HG03139 (cell line): ENCODE measurements around the gene EXOC3.
"Not testable (repeated sequence)": the region's sequence is repeated elsewhere in the genome, so short reads cannot be mapped to it uniquely, and the experiment has no call there.

Experiments used
- ATAC-seq: cut with Tn5 transposase; IDR thresholded peaks from one replicate; pipeline ENCODE4 v1.9.1; 2021; ENCODE audit not compliant: unreplicated experiment

EXOC3 gene

DNA sequence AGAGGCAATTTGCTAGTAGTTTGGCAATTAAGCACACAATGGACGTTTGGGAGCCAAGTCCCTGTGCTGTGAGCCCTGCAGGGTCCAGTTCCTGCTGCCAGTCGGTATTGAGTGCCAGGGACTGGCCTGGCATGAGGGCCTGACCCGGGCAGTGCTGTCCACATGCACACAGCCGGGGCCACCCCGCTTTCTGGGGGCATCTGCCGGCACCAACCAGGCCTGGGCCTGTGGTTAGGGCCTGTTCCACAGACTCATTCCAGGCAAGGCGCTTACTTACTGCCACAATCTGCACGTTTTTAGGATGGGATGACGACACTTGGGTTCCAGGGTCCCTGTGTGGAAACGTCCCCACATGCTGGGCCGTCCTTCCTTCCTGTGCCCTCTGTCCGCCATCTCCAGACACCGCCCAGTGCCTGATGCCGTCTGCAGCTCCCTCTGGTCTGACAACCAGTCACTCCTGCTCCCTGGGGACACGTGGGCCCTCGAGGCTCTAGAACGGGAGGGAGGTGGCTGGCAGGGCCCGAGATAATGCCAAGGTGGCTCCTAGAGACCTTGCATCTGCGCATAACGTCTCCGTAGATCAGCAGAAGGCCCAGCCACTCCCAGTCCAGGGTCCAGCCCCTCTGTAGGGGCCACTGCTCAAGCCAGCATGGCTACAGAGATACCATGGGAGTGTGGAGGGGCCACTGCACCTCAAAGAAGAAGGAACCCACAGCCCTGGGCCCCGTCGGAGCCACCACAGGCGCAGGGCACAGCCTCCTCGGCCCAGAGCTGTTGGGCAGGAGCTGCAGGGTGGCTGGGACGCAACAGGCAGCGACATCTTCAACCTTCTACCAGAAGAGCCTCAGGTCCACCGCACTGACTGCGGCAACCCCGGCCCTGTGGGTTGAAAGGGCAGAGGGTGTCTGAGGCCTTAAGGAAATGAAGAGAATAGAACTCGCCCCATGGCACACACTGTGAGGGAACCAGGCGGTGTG, 56.5 kb downstream of the EXOC3 start:
- no peak for ATAC-seq

DNA sequence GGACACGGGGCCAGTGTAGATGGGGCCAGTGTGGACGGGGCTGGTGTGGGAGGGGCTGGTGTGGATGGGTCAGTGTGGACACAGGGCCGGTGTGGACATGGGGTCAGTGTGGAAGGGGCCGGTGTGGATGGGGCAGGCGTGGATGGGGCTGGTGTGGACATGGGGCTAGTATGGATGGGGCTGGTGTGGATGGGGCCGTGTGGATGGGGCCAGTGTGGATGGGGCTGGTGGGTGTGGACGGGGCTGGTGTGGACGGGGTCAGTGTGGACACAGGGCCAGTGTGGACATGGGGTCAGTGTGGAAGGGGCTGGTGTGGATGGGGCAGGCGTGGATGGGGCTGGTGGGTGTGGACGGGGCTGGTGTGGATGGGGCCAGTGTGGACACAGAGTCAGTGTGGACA, 57.5 kb downstream of the EXOC3 start:
- ATAC-seq: no peak

DNA sequence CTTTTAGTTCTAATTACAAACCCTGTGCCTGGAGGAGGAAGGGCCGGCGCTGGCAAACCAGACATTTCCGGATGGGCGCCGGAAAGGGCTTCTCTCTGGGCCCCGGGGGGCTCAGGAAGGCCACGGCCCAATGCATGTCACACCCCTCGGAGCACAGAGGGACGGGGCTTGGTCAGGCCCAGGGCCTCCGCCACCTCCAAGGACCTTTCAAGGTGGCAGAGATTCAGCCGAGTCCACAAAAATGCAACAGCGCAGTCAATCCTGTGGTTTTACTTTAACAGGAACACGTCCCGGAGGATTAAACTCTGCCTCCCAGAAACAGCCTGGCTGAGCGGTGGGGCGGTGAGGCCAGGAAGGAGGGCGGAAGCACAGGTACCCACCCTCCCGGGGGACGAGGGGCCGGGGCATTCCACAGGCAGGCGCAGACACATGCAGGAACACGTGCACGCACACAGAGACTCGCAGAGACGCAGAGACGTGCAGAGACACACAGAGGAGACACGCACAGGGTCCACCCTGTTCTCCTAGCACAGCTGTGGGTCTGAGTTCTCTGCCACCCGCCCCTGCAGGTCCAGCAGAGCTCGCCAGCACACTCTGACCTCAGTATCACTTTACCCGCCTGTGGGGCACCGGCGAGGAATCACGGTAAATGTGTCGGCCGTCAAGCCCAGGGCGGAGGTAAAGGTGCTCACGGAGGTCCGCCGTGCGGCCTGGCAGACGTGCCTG, 58.3 kb downstream of the EXOC3 start:
- ATAC-seq: no peak

DNA sequence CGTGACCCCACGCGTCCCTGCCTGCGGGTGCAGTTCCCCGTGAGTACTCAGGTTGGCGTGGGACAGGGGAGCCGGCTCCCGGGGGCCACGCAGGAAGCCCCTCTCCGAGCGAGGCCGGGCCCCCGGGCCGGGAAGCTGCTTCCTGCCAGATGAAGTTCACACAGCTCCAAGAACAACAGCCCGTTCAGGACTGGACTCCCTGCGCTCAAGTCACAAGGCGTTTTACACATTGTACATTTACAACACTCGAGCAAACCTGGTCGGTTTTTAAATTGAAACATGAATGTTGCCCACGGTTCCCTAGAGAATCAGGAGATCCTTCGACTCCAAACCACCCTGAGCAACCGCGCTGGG, 58.8 kb downstream of the EXOC3 start:
- ATAC-seq: no peak

DNA sequence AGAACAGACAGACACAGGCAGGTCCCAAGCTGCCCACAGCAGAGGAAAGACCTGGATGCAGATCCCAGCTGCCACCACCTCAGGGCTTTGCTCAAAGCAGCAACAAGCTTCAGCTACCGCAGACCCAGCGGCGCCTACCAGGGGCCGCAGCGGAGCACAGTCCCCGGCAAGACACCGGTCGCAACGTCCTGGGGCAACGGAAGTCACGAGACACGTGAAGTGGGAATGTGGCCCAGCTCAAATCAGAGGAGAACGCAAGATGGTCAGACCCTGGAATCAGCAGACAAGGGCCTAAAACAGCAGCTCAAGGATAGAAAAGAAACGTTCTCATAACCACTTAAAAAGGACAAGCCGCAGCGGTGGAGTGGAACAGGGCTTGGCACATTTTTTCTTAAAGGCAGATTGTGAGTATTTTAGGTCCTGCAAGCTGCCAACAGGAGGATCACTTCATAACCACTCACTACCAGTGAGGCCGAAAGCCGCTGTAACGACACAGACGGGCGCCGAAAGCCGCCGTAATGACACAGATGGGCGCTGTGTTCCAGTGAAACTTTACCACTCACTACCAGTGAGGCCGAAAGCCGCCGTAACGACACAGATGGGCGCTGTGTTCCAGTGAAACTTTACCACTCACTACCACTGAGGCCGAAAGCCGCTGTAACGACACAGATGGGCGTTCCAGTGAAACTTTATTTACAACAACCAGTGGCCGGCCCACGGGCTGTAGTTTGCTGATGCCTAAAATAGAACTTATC, 59.5 kb downstream of the EXOC3 start:
- ATAC-seq: no peak

DNA sequence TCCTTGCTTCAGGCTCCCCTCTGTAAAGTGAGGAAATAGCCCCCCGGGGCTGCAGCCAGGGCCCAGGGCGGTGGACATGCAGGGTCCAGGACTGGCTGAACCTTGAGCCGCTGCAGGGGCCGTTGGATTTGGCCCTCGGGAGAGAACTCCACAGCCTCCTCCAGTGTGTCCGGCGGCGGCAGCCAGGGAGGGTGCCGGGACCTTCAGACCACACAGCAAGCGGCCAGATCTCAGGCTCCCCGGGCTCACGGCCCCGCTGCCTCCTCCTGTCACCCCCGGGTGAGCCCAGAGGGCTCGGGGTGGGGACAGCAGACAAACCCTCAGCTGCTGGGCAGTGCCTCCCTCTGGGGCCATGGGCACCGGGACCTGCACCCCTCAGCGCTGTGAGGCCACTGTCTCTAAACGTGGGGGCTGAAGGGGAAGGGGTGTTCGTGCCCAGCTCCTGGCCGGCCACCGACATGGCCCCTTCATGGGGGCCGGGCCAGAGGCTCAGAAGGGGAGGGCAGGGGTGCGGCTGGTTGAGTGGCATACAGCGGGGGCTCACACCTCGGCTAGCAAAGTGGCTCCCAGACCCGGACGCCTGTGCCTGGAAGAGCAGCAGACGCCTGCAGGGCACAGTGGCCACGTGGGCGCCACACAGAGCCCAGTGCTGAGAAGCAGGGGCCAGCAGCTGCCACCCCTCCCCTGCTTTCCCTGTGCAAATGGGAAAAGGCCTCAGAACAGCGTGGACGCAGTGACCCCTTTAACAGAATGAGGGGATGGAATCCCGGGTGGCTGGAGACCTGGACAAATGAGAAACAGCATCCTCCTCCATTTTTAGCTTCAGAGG, 61.6 kb downstream of the EXOC3 start:
- no peak for ATAC-seq

DNA sequence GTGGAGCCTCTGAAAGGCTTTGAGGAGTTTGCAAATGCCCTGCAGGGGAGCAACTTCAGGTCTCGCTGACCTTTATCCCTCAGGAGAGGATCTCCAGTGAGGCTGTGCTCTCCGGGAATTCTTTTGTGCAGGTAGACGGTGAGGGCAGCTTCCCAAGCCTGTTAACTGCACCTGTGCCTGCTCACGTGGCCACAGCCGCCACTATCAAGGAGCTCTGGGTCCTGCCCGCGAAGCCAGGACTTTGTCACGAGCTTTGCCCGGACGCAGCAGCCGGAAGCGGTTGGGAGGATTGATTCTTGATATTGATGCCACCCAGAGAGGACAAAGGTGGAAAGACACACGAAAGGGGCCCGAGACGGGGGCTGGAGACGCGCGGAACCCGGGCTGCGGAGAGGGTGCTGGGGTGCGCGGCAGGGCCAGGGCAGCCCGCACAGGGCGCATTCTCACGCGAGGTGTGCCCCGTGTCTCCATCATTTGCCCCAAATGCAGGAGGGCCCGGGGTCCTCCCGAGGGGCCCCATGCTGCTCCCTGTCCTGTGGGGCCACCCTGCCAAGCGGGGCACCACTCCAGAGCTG, 63.1 kb downstream of the EXOC3 start:
- no peak for ATAC-seq

DNA sequence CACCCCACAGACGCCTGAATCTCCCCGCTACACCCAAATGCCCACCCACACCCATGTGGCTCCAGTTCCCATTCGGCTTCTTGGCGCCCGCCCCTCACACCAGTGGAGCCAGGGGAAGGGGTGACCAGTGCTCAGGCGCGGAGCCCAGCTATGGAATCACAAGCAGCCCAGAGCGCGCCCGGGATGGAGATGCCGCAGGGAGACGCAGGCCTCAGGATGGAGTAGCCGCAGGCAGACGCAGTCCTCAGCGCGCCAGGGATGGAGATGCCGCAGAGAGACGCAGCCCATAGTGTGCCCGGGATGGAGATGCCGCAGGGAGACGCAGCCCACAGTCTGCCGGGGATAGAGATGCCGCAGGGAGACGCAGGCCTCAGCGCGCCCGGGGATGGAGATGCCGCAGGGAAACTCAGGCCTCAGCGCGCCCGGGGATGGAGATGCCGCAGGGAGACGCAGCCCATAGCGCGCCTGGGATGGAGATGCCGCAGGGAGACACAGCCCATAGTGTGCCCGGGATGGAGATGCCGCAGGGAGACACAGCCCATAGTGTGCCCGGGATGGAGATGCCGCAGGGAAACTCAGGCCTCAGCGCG, 65.1 kb downstream of the EXOC3 start:
- not testable (repeated sequence) for ATAC-seq

DNA sequence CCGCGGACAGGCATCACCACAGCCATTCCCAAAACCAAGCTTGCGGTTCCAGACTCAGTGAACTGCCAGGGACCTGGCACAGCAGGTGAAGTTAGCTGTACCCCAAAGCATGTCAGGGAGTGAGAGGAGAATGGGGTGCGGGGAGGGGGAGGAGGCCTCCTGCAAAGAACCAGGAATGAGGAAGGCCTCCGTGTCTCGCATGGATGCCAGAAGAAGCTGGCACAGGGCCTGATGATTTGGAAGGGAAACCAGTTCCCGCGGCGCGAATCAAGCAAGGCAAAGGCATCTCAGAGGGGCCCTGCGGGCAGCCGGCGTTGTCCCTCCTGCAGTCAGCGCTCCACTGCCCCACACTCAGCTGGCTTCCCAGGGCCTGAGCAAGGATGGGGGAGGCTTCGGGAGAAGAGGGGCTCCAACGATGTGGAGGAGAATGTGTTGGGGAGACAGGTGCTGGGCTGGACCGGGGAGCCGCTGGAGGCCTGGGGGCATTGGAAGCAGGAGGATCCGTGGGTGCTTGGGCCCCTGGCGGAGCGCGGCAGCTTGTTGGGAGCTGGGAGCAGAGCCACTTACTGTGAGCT, 66.7 kb downstream of the EXOC3 start:
- no peak for ATAC-seq

DNA sequence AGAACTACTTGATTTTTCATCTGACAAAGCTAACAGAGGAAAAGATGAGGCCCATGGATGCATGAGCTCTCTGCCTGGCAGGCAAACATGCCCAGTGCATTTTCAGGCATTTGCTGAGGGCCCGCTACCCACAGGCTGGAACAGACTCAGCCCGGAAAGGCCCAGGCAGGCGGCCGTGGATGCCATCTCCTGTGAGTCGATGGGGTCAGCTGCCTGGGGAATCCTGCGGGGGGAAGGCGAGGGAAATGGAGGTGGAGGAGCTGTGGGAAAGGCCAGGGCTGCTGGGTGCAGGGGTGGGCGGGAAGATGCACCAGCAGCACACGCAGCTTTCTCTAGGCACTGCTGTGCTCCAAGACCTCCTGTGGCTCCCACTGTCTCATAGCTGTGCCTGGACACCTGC, 67.5 kb downstream of the EXOC3 start:
- no peak for ATAC-seq

DNA sequence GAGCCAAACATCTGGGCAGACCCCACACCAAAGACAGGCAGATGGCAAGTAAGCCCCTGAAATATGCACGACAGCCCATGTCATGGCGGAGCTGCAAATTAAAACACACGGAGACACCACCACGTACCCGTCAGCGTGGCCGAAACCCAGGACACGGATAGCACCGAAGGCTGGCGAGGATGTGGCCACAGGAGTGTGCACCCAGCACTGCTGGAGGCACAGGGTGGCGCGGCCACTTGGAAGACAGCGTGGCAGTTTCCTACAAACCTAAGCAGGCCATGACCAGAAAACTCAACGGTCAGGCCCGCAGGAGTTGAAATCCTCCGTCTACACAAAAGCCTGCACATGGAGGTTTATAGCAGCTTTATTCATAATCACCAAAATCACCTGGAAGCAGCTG, 68.5 kb downstream of the EXOC3 start:
- no peak for ATAC-seq

DNA sequence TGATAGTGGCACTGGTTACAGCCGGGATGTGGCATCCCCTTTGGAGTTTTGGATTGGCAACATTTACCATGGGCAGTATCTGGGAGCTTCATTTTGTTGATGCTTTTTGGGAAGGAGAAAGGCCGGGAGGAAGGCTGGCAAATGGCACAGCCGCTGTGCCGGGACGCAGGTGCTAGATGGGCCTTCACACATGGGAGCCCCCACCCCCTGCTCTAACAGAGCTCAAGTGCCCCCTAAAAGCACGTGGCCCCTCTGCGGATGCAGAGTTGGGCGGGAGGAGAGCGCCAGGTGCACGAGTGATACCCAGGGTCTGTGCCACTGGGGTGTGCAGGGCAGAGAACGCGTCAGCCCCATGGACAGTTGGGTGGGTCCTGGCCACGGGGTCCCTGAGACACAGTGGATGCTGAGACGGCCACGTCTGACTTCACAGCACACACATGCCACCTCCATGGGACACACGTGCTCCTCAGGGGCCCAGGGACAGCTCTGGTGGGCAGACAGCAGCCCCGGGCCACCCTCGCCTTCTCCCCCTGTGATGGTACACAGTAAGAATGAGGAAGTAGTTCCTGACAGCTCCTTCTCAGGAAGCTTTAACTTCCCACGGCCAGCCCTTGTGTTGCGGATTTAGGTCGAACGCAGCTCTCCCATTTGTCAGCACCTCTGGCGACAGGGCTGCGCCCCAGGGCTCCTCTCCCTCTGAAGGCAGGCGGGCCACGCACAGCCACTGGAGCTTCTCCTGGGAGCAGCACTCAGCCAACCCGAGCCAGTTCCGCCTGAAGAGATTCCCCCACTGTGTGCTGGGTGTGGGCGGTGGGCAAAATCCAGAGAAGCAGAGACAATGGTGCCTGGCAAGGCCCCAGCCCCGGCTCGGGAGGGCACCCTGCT, 70.5 kb downstream of the EXOC3 start:
- ATAC-seq: no peak

DNA sequence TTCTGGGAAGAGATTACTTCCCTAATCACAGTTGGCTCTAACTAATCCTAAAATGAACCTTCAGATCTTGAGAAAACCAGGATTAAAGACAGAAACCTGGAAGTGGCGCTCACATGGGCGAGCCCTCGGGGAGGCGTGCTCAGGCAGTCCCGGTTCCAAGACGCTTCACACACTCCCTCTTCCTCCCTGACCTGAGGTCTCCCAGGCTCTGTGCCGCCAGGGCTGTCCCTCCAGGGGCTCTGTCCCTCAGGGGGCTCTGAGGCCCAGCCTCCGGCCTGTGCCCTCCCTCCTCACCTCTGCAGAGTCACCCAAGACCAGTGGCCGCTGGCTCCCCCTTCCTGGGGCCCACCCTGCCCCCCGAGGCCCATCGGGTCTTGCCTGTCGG, 71.1 kb downstream of the EXOC3 start:
- ATAC-seq: no peak

DNA sequence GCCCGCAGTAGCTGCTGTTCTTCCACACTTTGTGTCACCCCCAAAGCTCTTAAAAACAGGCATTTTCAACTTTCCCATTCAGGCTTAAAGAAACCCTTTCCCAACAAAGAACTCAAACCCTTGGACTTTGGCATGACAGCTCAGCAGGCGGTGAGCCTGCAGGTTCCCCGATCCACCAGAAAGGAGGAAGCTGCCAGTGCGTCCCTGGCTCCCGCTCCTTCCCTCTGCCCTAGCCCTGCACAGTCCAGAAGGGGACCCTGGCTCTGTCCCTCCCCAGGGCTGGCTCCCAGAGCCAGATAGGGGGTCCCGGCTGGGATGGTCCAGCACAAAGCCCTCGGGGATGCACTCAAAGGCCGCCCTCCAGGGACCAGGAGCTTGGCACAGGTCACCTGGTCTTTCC, 71.7 kb downstream of the EXOC3 start:
- no peak for ATAC-seq

DNA sequence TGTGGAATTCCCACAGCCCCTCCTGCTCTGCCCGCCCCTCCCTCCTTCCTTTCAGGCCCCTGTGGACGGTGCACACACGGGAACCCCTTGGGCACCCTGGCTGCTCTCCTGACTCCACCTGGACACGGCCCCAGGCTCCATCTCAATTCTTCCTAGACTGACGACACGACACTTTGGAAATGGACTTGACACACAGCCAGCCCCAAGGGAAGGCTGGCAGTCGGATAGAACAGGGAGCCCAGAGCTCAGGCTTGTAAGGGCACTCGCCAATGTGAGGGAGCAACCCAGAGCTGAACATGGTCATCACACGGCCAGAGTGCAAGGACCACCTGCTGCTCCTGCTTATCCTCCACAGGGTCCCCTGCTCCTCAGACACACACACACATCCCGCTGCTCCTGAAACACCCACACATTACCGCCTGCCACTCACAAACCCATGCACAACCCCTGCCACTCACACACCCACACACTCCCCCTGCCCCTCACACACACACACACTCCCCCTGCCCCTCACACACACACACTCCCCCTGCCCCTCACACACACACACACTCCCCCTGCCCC, 72.4 kb downstream of the EXOC3 start:
- no peak for ATAC-seq

DNA sequence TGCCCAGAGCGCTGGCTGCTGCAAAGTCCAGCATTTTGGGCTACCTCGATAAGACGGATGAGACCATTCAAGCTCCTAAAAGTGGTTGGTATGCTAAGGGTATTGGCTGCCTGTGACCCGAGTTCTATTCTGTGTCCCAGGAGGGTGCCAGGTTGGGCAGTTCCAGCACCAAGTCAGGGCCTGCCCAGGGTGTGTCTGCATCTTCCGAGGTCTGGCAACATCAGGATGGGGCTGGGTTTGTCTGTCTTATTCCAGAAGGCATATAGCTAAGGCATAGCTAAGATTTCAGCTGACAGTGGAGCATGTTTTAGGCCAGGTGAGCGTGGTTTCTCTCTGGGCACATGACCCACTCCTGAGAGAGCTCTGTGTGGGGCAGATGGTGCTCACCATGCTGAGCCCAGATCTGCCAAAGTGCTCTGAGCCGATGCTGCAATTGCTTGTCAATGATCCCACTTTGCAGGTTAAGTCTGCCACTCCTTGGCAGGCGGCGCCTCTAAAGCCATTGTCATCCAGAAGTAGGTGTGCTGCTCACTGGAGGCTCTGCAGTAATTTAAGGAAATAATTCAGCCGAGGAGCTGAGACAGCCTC, 73.5 kb downstream of the EXOC3 start:
- no peak for ATAC-seq
